ENCODE results near the gene TLCD5.

TLCD5 gene

DNA sequence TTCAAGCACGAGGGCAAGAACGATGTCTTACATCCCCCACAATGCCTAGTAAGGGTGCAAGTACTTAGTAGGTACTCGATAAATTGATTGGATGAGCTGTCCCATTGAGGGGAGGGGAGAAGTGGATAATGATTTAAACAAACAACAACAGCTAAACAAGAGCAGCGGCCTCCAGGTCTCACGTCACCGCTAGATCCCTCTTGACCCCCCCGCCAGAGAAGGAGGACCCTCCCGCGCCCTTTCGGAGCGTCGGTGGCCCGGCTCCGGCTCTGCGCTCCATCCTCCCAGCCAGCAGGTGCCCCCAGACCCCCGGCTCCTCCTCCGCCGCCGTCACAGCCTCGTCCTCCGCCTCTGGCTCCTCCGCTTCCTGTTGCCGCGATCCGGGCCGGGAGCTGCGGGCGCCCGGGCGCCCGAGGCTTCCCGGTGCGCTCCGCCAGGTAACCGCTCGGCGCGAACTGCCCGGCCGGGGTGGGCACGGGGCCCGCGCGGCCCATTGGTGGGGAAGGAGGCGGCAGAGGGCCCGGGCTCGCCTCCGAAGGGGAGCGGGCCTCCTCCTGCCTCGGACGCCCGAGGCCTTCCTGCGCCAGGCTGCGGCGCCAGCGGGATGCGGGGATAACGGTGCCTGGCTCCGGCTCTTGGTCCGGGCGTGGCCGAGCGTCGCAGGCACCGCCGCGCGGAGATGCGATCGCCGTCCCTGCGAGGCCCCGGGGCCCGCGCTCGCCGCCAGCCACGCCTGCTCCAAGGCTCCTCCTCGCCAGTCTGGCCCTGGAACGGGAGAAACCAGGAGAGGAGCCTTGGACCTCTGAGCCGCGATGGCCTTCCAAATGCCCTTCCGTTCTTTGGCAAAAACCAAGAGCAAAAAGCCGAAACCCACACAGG is at the start of gene TLCD5:
Gene TLCD5 (plus strand): TSS at position 368 of the 879 bp plus-strand sequence. CDS start 2,143 bp downstream, outside the sequence.
- DNase-seq (ENCODE audit: extremely low read depth in 1 of 2, low read depth in 1 of 2) = no peak

DNA sequence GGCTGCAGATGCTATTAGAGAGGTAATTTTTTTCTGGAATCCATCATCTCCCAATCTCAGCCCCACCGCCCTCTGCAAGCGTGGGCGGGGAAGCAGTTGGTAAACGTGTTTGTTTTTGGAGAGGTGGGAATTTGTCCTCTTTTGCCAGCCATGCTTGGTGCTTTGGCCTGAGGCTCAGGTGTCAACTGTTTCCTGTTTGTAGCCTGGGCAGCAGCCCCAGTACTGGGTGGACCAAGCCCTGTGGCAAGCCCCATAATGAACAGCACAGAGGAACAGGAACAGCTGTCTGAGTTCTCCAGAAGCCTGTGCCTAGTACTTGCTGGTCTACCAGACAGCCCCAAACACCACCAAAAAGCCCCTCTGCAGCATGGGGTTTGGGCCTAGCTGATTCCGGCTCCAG is 45.6 kb upstream of the TLCD5 start:
- no peak for DNase-seq (ENCODE audit: extremely low read depth in 1 of 2, low read depth in 1 of 2)

DNA sequence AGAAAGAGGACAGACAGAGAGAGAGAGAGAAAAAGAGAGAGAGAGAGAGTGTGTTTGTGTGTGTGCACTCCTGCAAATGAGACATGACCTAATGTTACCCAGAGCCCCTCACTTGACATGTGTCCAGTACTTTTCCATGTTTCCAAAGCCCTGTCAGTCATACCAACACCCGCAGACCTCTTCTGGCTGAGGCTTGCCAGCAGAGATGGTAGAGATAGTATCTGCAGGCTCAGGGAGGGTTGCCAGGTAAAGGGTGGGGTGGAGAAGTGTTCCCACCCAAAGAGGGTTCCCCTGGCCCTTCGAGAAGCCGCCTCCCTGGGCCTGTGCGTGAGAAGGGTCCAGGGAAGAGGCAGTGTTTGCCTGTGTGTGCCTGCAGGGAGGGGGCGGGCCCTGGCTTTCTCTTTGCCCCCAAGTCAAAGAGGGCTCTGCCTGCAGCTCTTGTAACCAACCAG is 44.5 kb upstream of the TLCD5 start:
- DNase-seq (ENCODE audit: extremely low read depth in 1 of 2, low read depth in 1 of 2) = no peak

DNA sequence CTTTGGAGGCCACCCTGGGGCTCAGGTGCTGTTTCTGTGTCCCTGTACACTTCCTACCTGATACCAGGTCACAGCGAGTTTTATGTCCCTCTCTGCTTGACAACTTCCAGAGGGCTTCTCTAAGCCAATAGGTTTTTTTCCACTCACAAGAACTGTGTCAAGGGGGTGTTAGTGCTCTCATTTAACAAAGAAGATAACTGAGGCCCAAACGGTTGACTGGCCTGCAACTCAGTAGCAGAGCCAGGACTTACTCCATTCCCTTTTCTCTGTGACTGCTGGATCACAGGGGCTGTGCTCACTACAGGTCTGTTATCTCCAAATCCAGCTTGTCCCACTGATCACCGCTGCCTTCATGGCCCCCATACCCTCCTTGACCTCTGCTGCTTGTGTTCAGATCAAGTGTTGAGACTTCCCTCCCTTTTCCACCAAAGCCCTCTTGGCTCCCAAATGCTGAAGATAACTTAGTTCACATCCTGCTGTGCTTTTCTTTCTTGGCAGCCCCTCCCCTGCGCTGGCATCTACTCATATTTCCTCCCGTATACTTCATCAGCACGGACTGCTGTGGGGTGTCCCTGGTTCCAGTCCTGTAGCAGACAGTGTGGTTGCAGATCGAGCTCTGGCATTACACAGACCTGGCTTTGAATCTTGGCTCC is 43.8 kb upstream of the TLCD5 start:
- DNase-seq (ENCODE audit: extremely low read depth in 1 of 2, low read depth in 1 of 2) = no peak

DNA sequence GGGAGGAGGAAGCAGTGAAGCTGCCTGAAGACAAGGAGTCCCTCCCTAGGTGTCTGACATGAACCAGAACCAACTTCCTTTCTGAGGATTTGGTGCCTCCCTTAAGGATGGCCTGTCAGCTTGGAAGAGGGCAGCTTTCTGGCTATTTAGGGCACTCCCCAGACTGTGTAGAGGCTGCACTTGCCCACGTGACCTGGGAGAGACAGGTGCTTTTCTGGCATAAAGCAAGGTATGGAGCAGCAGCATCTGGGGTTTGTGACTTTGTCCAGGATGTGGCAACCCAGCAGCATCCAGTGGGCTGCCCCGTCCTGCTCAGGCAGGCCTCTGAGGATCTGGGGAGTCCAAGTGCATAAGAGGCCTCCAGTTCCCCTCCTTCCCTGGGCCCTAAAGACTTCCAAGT is 42.0 kb upstream of the TLCD5 start:
- DNase-seq (ENCODE audit: extremely low read depth in 1 of 2, low read depth in 1 of 2) = no peak

DNA sequence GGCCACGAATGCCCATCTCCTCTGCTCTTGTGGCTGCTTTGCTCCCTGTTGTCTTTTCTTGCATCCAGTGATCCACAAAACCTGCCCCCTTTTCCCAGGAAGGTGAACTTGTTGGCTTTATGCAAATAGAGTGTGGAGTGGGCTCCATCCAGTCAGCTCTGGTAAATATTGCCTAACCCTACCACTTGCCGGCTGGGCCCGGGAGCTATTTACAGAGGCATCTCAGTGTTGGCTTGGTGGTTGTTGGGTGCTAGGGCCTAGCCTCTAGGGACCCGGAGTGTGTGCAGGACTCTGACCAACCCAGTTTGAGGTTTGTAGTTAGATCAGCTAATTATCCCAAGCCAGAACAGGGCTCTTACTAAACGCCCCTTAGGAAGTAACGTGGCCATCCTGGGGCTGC is 40.8 kb upstream of the TLCD5 start:
- DNase-seq (ENCODE audit: extremely low read depth in 1 of 2, low read depth in 1 of 2) = no peak

DNA sequence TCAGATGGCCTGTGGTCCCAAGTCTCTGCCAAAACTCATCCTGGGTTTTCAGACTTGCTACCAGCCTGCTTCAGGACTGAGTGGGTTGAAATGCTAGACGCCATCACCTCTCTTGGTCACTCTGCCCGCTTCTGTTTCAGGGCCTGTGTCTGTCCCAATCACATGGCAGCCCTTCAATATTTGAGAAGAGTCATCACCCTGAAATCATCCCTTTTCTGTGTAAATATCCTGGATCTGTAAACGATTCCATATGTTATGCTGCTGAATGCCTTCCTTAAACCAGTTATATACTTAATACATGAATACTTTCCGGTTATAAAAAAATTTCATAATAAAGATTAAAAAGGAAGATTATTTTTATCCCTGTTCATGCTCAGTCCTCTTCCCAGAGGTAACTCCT is 39.8 kb upstream of the TLCD5 start:
- no peak for DNase-seq (ENCODE audit: extremely low read depth in 1 of 2, low read depth in 1 of 2)

DNA sequence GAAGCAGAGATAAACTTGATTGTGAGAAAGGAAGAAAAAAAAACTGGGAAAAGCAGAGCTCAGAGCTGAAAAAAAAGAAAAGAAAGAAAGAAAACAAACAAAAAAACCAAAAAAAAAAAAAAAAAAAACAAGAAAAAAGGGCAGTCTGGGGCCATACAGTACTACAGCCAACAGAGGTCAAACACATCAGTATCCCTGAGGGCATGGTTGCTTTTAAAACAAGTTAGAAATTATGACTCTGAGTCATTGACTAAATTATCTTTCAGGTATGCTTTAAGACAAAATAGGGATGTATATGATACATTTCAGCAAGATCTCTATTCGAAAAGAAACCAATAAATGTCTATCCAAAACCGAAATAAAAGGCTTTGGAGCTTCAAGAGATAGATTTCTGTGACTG is 37.1 kb upstream of the TLCD5 start:
- no peak for DNase-seq (ENCODE audit: extremely low read depth in 1 of 2, low read depth in 1 of 2)

DNA sequence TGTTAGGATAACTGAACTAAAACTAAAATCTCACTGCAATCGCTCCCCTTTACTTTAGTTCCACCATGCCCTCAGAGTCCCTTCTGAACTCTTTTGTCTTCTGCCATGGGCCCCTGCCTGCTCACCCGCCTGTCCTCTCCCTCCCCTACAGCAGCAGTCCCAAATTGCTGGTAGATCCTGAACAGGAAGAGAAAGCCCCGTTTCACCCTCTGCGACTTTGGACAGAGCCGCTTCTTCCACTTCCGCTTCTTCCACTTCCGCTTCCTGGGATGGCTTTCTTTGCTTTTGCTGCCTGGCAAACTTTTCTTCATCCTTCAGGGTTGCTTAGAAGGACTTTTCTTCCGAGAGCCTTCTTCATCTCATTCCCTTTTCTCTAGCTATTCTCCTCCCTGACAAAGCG is 35.7 kb upstream of the TLCD5 start:
- DNase-seq (ENCODE audit: extremely low read depth in 1 of 2, low read depth in 1 of 2) = no peak

DNA sequence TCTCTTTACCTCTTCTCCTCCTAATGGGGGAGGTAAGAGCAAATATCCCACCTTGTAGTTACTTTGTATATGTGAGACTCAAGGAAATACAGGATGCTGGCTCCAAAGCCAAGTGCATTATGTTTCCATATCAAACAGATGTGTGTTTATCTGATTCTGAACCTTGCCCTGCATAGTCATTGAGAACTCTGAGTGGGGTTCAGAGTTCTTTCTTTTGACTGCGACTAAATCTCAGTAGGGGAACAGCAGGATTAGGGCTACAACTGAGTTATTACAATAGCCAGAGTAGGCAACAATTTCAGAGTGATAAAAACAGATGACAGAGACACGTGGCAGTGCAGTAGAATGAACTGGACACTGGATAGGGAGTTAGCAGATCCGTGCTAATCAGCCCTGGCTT is 34.1 kb upstream of the TLCD5 start:
- no peak for DNase-seq (ENCODE audit: extremely low read depth in 1 of 2, low read depth in 1 of 2)

DNA sequence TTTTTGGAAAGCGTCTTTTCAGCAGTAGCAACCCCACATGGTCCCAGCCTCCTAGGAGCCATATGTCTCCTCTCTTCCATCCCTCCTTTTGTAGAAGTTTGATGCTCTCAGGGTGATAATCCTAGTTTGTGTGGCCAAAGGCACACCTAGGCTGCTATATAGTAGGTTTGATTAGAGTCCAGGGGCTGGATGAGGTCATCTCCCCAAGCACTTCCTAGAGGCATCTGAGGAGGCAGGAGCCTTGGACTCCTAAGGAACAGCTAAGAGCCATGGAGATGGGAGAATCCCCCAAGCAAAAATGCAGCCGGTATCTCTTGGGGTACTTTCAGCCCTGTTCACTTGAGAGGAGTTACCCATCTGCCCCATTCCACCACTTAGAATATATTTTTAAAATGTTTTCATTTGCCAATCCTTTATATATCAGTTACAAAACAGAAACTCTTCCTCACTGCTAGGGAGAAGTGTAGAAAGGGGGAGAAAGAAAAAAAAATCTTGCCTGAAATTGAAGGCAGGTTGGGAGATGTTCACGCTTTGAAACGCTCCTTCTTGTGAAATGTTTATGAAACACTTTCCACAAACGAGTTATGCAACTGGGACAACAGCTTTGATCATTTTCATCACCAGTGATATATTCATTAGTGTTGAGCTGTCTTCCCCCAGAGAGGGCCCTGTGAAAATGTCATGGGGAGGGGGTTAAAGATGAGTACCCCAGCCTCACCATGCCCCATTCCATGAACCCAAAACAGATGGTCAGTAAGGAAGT is 31.9 kb upstream of the TLCD5 start:
- no peak for DNase-seq (ENCODE audit: extremely low read depth in 1 of 2, low read depth in 1 of 2)

DNA sequence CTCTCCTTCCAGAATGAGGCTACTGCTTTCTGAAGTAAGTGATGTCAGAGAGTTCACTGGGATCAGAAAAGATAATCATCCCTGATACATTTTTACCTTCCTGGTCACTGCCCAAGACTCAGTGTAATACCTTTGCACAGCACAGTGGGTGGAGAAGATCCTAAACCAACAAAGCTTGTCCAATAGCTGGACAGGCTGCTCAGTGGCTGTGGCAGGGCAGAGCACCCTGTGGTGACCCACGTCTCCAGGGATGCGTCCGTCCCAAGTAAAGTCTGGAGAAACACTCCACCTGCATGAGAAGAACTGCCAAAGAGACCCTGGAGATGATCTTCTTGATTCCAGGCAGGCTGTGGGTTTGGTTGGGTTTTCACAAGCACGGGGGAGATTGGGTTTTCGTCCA is 31.0 kb upstream of the TLCD5 start:
- no peak for DNase-seq (ENCODE audit: extremely low read depth in 1 of 2, low read depth in 1 of 2)

DNA sequence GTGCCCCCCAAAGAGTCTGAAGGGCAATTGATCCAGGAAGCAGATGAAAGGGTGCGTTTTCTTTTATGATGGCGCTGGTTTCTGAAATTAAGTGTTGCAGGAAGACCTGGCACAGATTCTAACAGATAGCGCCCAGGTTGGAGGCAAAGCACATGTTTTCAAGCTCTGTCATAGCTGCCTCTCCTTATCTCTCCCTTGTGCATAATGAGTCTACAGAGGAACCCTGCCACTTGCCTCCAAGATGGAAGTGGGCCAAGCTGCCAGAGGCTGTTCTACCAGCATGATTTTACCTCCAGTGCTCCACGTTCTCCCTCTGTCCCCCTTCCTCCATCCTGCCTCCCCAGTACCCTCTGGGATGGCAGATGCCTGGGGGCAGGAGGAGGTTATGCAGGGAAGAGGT is 30.0 kb upstream of the TLCD5 start:
- no peak for DNase-seq (ENCODE audit: extremely low read depth in 1 of 2, low read depth in 1 of 2)

DNA sequence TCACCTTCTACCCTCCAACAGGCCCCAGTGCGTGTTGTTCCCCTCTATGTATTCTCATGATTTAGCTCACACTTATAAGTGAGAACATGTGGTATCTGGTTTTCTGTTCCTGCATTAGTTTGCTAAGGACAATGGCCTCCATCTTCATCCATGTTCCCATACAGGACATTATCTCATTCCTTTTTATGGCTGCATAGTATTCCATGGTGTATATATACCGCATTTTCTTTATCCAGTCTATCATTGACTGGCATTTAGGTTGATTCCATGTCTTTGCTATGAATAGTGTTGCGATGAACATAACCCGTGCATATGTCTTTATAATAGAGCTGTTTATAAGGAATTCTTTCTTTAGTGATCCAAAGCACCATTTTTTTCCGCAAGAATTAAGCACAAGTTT is 28.5 kb upstream of the TLCD5 start:
- DNase-seq (ENCODE audit: extremely low read depth in 1 of 2, low read depth in 1 of 2) = no peak

DNA sequence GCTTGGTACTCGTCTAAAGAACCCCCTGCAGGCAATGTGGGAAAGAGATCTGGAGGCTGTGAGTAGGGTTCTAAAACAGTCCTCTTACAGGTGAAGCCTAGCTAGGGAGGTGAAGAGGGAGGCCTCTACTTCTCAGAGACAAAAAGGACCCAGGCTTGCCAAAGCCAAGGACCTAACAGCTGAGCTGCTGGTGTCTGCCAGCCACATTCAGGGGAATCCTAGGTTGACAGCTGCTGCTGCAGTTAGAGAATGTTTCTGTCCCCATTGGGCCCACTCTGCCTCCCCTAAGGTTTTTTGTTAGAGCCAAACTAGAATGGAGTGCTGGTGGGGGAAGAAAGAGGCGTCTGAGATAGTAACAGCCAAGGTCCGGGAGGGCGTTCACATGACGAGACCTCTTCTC is 26.6 kb upstream of the TLCD5 start:
- DNase-seq (ENCODE audit: extremely low read depth in 1 of 2, low read depth in 1 of 2) = no peak

DNA sequence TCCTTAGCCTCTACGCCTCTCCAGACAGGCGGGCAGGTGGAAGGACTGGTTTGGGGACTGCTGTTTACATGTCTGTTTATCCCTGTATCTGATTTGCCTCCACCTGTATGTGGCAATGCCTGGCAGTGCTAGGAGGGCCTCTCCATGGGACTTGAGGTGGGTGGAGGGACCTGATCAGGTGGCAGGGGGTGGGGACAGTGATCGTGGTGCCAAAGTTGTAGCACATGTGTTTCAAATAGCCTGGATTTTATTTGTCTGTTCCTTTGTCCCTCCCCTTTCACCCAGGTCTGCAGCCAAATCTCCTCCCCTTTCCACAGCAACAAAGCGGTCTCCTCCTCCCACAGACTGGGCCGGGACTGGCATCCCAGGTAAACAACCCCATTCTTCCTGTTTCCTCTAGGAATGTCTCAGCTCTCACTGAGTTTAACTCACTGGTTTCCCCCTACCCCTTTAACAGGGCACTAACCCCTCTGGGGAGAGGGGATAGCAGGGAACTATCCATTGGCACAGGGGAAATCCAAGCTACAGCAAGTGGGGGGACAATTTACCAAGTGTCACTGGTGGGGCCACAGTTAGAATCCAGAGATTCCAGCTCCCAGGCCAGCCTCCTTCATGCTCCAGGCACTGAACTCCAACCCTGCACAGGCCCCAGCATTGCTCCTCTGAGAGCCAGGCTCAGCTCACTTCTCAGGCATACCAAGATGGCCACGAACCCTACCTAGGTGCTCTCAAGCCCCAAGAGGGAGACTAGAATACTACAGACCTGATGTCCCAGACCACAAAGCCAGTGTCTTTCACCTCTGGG is 22.9 kb upstream of the TLCD5 start:
- no peak for DNase-seq (ENCODE audit: extremely low read depth in 1 of 2, low read depth in 1 of 2)

DNA sequence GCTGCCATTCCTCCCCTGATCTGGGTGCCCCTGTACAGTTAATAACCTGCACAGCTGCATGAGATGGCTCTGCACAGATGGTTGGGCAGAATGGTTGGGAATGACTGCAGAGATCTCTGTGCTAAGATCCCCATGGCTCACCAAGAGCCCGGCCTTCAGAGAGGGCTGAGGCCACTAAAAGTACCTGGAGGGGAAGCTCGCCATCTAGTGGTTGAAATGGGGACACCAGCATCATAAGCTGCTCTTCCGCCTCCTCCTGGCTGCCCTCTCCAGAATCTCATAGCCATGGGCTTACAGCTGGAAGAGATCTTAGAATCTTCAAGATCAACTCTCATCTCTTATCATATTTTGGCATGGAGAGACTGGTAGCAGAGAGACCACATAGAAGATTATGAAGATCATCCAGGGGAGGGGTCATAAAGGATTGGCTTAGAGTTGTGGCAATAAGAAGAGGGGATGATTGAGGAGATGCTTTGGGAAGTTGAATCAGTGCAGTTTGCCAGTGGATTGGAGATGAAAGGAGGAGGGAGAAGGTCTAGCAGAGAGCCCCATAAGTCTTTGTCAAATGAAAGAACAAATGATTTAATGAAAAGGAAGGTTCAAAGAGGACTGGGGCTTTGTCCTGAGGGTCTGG is 22.0 kb upstream of the TLCD5 start:
- DNase-seq (ENCODE audit: extremely low read depth in 1 of 2, low read depth in 1 of 2) = peak; percentile 9 to 12

DNA sequence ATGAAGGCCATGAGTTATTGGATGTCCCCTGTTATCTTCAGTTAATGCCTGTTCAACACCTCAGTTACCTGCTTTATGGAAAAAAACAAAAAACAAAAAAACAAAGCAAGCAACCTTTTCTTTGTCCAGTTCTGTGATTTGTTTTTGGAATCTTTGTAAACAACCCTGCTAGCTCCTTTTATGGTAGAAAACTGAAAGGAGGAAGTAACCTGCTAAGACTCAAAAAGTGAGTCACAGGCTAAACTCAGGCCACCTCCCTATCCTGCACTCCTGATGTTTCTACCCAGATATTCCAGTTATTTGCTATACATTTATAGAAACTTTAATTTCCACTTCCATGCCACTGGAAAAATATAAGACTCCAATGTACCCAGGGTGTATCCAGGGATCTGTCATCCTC is 20.6 kb upstream of the TLCD5 start:
- DNase-seq (ENCODE audit: extremely low read depth in 1 of 2, low read depth in 1 of 2) = no peak

DNA sequence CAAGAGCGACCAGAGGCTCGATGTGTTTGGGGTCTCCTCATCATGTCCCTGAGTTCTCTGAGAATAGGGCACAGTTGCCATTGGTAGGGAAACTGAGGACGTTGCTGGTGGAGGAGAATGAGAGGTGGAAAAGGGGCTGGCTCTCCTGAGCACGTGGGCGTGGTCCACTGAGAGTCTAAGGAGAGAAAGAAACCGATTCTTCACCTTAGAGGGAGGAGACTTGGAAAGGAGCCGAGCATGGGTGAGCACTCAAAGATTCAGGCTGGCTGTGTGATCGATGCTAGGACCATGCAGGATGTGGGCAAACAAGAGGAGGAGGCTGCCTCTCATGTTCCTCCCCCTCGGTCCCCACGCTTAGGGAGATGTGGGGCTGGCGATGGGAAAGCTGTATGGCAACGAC is 19.8 kb upstream of the TLCD5 start:
- DNase-seq (ENCODE audit: extremely low read depth in 1 of 2, low read depth in 1 of 2) = no peak

DNA sequence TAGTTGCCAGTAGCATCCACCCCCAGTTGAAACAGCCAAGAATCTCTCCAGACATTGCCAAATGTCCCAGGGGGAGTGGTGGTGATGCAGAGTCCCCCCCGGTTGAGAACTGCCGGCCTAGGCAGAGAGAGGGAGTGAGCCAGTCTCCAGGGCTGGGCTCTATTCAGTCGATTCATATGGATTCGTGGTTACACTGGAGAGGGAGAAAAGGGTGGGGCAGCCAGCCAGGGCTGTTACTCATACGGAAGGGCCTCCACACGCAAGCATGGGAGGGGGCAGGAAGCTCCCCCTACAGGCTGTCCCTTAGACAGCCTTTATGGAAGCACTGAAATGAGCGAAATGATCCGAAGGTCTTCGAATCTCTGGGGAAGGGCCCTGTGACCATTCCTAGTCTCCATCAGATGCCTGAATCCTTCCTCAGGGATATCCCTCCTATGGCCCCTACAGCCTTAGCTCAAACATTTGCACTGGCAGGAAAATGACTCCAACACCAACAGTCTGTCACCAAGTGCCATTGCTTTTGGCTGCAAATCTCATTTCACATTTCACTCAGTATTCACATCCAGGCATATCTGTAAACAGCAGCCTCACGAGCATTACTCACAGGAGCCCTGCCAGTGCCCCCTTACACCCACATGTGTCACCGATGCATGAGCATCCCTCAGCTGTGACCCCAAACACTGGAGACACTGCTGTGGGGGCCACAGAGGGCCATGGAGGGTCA is 18.4 kb upstream of the TLCD5 start:
- DNase-seq (ENCODE audit: extremely low read depth in 1 of 2, low read depth in 1 of 2) = no peak

All from activated CD8-positive, alpha-beta memory T cell treated with anti-CD3 and anti-CD28 coated beads for 1 hour (primary cell).